Right lobe of liver (tissue), 6 donors: ENCODE measurements around the gene ZNHIT1. TPM values are rescaled to one million over a fixed set of nuclear protein-coding genes. Genes with fewer than 3 reads are reported as not detected.
A peak's percentile ranks its signal among the peaks of the same experiment; 100 is the strongest.

Experiments
- ATAC-seq, 4 donors: fragments of 200-7000 bp; cut with Tn5 transposase; one replicate each; pipeline ENCODE4 v1.9.1; 2020; ENCODE audit warnings: mild to moderate bottlenecking in 4 of 4, moderate library complexity in 4 of 4
- DNase-seq, 3 donors: peaks; one replicate each; pipeline ENCODE4 v3.0.0-alpha.2; 2020
- H3K27ac ChIP-seq, 3 donors: fragments of 200-600 bp; one replicate each; pipeline ENCODE4 v1.8.0; 2022
- H3K27me3 ChIP-seq, 2 donors: fragments of 200-600 bp; one replicate each; pipeline ENCODE4 v1.8.0; 2022
- H3K36me3 ChIP-seq, 4 donors: fragments of 200-600 bp; sonication (generic) in 1 of 4; one replicate each; pipeline versions ENCODE4 v1.5.1 to v1.8.0; 2017 to 2022; ENCODE audit warnings: control low read depth in 1 of 4
- H3K4me1 ChIP-seq, 4 donors: fragments of 200-600 bp; sonication (generic) in 1 of 4; one replicate each; pipeline versions ENCODE4 v1.5.1 to v1.8.0; 2017 to 2022; ENCODE audit warnings: control low read depth in 1 of 4
- H3K4me3 ChIP-seq, 3 donors: fragments of 200-600 bp; one replicate each; pipeline ENCODE4 v1.8.0; 2022
- H3K9me3 ChIP-seq, 4 donors: fragments of 200-600 bp; sonication (generic) in 1 of 4; one replicate each; pipeline versions ENCODE4 v1.5.1 to v1.8.0; 2017 to 2022; ENCODE audit warnings: control low read depth in 1 of 4
- POLR2A ChIP-seq: fragments of 450-650 bp; IDR thresholded peaks from one replicate; pipeline ENCODE4 v1.6.1; 2017; ENCODE audit warnings: antibody characterized with exemption, mild to moderate bottlenecking
- WGBS: methylation state at CpG from one replicate; pipeline ENCODE4 v1.1.6; 2018; ENCODE audit warnings: low coverage, low lambda C conversion rate; ENCODE audit not compliant: insufficient coverage; ENCODE audit errors: missing lambda C conversion rate; 5-methylcytosine and 5-hydroxymethylcytosine counted together
- intact Hi-C, 2 donors: fragments of 100-400 bp; cut with DNase I; formaldehyde crosslinking; loops; one replicate each; pipeline versions ENCODE4 v1.11.2 to v1.14.1; 2022
- total RNA-seq, 6 experiments: library from RNA; depleted of rRNA in 2 of 6; stranded (reverse); fragments of >200 nt in 2 of 6; fragmentation: NEBNext Ultra II Directional in 3 of 6; extraction: Animal tissue kit (Norgen Biotek cat#: 25700) in 3 of 6; gene quantifications; one replicate each; pipeline versions ENCODE4 v1.1.0 to v1.2.4, GENCODE V29; 2016 to 2023
- TF ChIP-seq, protein P1 (sequence below), 4 donors: fragments of 200-600 bp in 3 of 4; fragments of 450-650 bp in 1 of 4; IDR thresholded peaks; one replicate each; pipeline versions ENCODE4 v1.5.1 to v1.8.0; 2016 to 2022; ENCODE audit warnings: antibody characterized with exemption in 4 of 4, mild to moderate bottlenecking in 2 of 4
- donor health status: DM: no; HTN: yes; CAD: no.
- donor health status: DM: no; HTN: no; CAD: no.
- donor health status: DM: no; HTN: no; CAD: no.
- donor health status: DM: no; HTN: yes; CAD: no.
- donor health status: DM: no; HTN: yes; CAD: no.

ZNHIT1 gene
- total RNA-seq, 6 experiments from 2014 or later = 68.3 to 159 (median 111) TPM

DNA sequence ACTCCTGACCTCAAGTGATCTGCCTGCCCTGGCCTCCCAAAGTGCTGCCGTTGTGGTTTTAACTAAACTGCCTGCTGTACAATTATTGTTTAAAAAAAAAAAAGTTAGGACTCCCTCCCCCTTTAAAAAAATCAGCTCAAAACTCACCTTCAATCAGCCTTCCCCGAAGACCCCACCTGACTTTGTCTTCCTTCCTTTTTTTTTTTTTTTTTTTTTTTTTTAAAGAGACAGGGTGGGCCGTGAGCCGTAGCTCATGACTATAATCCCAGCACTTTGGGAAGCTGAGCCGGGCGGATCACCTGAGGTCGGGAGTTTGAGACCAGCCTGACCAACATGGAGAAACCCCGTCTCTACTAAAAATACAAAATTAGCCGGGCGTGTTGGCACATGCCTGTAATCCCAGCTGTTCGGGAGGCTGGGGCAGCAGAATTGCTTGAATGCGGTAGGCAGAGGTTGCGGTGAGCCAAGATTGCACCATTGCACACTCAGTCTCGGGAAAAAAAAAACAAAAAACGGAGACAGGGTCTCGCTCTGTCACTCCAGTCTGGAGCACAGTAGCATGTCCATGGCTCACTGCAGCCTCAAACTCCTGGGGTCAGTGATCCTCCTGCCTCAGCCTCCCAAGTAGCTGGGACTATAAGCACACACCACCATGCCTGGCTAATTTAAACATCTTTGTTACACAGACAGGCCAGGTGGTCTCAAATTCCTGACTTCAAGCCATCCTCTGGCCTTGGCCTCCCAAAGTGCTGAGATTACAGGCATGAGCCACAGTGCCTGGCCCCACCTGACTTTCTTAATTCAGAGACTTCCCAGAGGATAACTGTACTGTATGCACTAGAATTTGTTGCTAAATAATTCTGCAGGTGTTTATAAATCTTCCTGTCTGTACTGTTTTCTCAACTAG is 23.7 kb downstream of the ZNHIT1 start:
- ATAC-seq (no peak), DNase-seq (no peak)
- no peaks in the 10 kb centered on the region for H3K27me3 ChIP-seq
- peaks cover 0 to 17% (median 6%) of the 10 kb centered on the region in 4 donors for H3K36me3 ChIP-seq
- intact Hi-C loops = no loop called here
- no peak overlapping the region for H3K4me3 ChIP-seq
- no peak overlapping the region for H3K27ac ChIP-seq
- no peaks in the 10 kb centered on the region for H3K9me3 ChIP-seq
- peaks cover 0 to 37% (median 18%) of the 10 kb centered on the region in 4 donors for H3K4me1 ChIP-seq
- WGBS = 64% methylated on average over 13 of the region's 16 CpGs
- no peak for TF ChIP-seq POLR2A
- TF ChIP-seq, protein P1, sequence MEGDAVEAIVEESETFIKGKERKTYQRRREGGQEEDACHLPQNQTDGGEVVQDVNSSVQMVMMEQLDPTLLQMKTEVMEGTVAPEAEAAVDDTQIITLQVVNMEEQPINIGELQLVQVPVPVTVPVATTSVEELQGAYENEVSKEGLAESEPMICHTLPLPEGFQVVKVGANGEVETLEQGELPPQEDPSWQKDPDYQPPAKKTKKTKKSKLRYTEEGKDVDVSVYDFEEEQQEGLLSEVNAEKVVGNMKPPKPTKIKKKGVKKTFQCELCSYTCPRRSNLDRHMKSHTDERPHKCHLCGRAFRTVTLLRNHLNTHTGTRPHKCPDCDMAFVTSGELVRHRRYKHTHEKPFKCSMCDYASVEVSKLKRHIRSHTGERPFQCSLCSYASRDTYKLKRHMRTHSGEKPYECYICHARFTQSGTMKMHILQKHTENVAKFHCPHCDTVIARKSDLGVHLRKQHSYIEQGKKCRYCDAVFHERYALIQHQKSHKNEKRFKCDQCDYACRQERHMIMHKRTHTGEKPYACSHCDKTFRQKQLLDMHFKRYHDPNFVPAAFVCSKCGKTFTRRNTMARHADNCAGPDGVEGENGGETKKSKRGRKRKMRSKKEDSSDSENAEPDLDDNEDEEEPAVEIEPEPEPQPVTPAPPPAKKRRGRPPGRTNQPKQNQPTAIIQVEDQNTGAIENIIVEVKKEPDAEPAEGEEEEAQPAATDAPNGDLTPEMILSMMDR (IDR thresholded peaks at IDR 0.05) = no peak

DNA sequence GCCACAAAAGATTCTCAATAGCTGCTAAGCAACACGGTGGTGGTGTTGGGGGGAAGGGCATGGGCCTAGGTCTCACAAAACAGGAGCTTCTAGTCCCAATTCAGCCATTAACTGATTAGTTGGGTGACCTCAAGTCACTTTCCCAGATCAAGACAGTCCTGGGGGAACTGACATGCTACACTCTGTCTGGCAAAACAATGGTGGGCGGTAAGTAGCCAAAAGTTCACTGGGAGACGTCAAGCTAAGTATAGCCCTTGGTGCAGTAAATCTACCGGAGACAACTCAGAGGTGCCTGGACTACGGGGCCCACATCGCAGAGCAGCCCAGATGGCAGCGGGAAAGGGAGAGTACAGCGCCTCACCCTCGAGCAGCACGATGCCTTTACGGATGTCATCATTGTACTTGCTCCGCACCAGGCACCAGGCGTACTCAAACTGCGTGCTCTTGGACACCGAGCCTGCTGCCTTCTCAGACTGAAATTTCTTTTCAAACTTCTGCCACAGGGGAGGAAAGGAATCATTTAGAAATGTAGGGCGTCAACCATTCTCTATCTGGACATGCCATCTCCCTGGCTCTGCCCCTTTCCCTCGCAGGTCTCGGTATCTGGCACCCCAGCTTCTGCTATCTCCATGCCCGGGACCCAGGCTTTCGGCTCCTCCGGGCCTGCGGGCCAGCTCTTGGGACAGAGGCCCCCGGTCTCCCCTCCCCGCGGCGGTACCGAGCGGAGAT is 25.8 kb downstream of the ZNHIT1 start:
- Histone ChIP-seq H3K36me3 (peaks cover 0 to 19% (median 6%) of the 10 kb centered on the region in 4 donors), H3K4me1 (peaks cover 0 to 19% (median 9%) of the 10 kb centered on the region in 4 donors), H3K9me3 (no peaks in the 10 kb centered on the region), H3K27ac (peak overlapping the region; percentile 93 to 94 (median 94)), H3K27me3 (no peaks in the 10 kb centered on the region), H3K4me3 (peak overlapping the region; percentile 73 to 80 (median 77))
- intact Hi-C loops = no loop called here
- WGBS = 9% methylated on average over 5 of the region's 28 CpGs
- peak in 1 of 3 donors; percentile 28 for DNase-seq
- ATAC-seq = peak in 3 of 4 donors; percentile 0 to 7 (median 2)
- TF ChIP-seq, protein P1 (IDR thresholded peaks at IDR 0.05) = no peak
- no peak for TF ChIP-seq POLR2A

DNA sequence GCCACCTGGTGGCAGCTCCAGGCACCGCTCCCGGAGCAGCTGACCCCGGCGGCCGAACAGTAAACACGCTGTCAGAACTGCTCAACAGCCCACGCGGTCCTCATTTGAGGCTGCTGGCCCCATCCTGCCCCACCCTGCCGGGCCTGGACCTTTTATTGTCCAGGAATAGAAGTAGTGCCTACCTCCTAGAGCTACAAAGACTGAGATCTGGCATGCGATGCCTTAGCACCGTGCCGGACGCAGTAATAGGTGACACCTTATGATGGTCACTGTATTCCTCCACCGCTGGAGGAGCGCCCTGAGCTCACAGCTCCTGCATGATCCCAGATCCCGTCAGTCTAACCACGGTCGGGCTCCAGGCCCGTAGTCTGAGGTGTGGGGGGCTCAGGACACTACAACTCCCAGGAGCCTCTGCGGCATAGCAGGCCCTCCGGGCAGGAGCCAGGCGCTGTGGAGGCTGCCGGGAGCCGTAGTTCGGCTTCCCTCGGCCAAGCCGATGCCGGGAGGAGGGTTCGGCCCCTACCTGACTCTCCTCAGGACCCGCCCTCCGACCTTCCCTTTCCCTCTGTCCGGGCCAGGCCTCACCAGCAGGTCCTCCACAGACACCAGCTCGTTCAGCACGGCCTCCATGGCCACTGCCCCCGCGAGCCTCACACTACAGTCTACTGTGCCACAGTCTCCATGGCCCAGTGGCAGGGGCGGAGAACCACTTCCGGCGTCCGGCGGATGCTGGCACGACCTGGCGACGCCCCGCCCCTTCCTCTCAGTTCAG is 26.6 kb downstream of the ZNHIT1 start, which contains the start of gene FIS1:
Gene FIS1 (minus strand): TSS at position 707 of the 772 bp plus-strand sequence. CDS start 77 bp downstream, at position 630.
- intact Hi-C loops = no loop called here
- 0% methylated on average over 9 of the region's 45 CpGs for WGBS

More for the DNA sequence above, 26.6 kb downstream of the ZNHIT1 start, which contains the start of gene FIS1:
- Histone ChIP-seq H3K4me3 (peak within 1 kb of the TSS; percentile 73 to 80 (median 77)), H3K27me3 (no peaks in the 10 kb centered on the region), H3K36me3 (peaks cover 0 to 21% (median 6%) of the 10 kb centered on the region in 4 donors), H3K9me3 (no peaks in the 10 kb centered on the region), H3K27ac (peak within 1 kb of the TSS; percentile 93 to 94 (median 94)), H3K4me1 (peaks cover 0 to 15% (median 7%) of the 10 kb centered on the region in 4 donors)
- ATAC-seq = peak; percentile 95 to 98 (median 96)
- peak; percentile 80 for TF ChIP-seq POLR2A
- TF ChIP-seq, protein P1 (IDR thresholded peaks at IDR 0.05) = peak; percentile 95 to 97 (median 96)
- peak; percentile 95 for DNase-seq
